ENCODE results near the gene QKI. TPM values are rescaled to one million over a fixed set of nuclear protein-coding genes. Genes with fewer than 3 reads are reported as not detected.
"Not testable (repeated sequence)": the region's sequence is repeated elsewhere in the genome, so short reads cannot be mapped to it uniquely, and the experiment has no call there.

The QKI gene
- total RNA-seq, 2 donors from 2014 or later: 127 to 192 TPM

- ATAC-seq (ENCODE audit: insufficient number of reproducible peaks, low FRiP score, low read depth) (no peak), DNase-seq (ENCODE audit: low spot score) (no peak)
- Histone ChIP-seq H3K27ac (no peak overlapping the region), H3K27me3 (replicated peaks; ENCODE audit: insufficient read depth) (no peaks in the 10 kb centered on the region), H3K4me3 (no peak overlapping the region), H3K4me1 (ENCODE audit: control insufficient read depth in 1 of 2, low read depth in 2 of 2) (peaks cover 13 to 18% of the 10 kb centered on the region in 2 donors), H3K36me3 (no peaks in the 10 kb centered on the region), H3K9me3 (no peaks in the 10 kb centered on the region)
- TF ChIP-seq, protein P1, sequence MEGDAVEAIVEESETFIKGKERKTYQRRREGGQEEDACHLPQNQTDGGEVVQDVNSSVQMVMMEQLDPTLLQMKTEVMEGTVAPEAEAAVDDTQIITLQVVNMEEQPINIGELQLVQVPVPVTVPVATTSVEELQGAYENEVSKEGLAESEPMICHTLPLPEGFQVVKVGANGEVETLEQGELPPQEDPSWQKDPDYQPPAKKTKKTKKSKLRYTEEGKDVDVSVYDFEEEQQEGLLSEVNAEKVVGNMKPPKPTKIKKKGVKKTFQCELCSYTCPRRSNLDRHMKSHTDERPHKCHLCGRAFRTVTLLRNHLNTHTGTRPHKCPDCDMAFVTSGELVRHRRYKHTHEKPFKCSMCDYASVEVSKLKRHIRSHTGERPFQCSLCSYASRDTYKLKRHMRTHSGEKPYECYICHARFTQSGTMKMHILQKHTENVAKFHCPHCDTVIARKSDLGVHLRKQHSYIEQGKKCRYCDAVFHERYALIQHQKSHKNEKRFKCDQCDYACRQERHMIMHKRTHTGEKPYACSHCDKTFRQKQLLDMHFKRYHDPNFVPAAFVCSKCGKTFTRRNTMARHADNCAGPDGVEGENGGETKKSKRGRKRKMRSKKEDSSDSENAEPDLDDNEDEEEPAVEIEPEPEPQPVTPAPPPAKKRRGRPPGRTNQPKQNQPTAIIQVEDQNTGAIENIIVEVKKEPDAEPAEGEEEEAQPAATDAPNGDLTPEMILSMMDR (IDR thresholded peaks at IDR 0.05): no peak
Measured at GRCh38 chr6:163583558-163583957, 169.0 kb downstream of the QKI start.

- Histone ChIP-seq H3K9me3 (no peaks in the 10 kb centered on the region), H3K4me1 (ENCODE audit: control insufficient read depth in 1 of 2, low read depth in 2 of 2) (peaks cover 13 to 15% of the 10 kb centered on the region in 2 donors), H3K27ac (no peak overlapping the region), H3K27me3 (replicated peaks; ENCODE audit: insufficient read depth) (no peaks in the 10 kb centered on the region), H3K36me3 (no peaks in the 10 kb centered on the region), H3K4me3 (peak overlapping the region; percentile 24)
- peak; percentile 75 for ATAC-seq (ENCODE audit: insufficient number of reproducible peaks, low FRiP score, low read depth)
- TF ChIP-seq, protein P1 (IDR thresholded peaks at IDR 0.05): no peak
- DNase-seq (ENCODE audit: low spot score): peak; percentile 28
Measured at GRCh38 chr6:163585932-163586437, 171.5 kb downstream of the QKI start.

- Histone ChIP-seq H3K36me3 (no peaks in the 10 kb centered on the region), H3K27me3 (replicated peaks; ENCODE audit: insufficient read depth) (no peaks in the 10 kb centered on the region), H3K4me1 (ENCODE audit: control insufficient read depth in 1 of 2, low read depth in 2 of 2) (peaks cover 13 to 15% of the 10 kb centered on the region in 2 donors), H3K27ac (no peak overlapping the region), H3K4me3 (no peak overlapping the region), H3K9me3 (no peaks in the 10 kb centered on the region)
- DNase-seq (ENCODE audit: low spot score) (no peak), ATAC-seq (ENCODE audit: insufficient number of reproducible peaks, low FRiP score, low read depth) (no peak)
- TF ChIP-seq, protein P1 (IDR thresholded peaks at IDR 0.05): no peak
Measured at GRCh38 chr6:163586888-163587287, 172.4 kb downstream of the QKI start.

DNA sequence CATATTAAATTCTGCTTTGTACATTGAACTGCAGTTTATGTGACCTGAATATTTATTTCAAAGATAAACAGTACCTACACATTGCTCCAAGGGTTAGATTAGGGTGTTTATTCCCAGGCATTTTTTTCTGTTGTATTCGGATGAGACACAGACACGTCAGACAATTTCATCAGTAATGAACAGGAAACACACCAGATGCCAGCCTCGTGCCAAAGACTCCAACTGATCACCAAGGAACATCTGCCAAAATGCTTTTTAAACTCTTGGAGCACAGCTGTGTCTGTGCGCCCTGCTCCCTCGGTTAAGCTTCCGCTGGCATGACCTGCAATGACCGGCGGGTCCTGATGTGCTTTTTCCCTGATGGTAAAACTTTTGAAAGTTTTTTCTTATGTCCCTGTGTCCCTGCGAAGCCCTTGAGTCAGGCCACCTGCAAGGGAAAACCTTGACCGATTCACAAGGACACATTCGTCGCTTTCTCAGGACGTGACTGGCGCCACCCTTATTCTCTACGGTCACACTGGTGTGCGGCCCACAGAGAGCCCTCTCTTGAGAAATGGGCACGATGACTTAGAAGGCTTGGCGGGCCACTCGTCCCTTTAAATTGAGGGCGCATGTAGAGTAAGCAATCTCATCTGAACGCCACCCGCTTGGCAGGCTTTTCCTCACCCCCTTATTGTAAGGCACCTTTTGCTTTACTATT, 173.9 kb downstream of the QKI start:
- Histone ChIP-seq H3K9me3 (no peaks in the 10 kb centered on the region), H3K27me3 (replicated peaks; ENCODE audit: insufficient read depth) (no peaks in the 10 kb centered on the region), H3K27ac (no peak overlapping the region), H3K4me3 (no peak overlapping the region), H3K4me1 (ENCODE audit: control insufficient read depth in 1 of 2, low read depth in 2 of 2) (peaks cover 13 to 15% of the 10 kb centered on the region in 2 donors), H3K36me3 (no peaks in the 10 kb centered on the region)
- ATAC-seq (ENCODE audit: insufficient number of reproducible peaks, low FRiP score, low read depth): no peak
- TF ChIP-seq, protein P1 (IDR thresholded peaks at IDR 0.05): no peak
- no peak for DNase-seq (ENCODE audit: low spot score)

GRCh38 chr6:163589387-163589786, 174.9 kb downstream of the QKI start:
- Histone ChIP-seq H3K4me3 (no peak overlapping the region), H3K27ac (no peak overlapping the region), H3K27me3 (replicated peaks; ENCODE audit: insufficient read depth) (no peaks in the 10 kb centered on the region), H3K4me1 (ENCODE audit: control insufficient read depth in 1 of 2, low read depth in 2 of 2) (peaks cover 13 to 15% of the 10 kb centered on the region in 2 donors), H3K36me3 (no peaks in the 10 kb centered on the region), H3K9me3 (no peaks in the 10 kb centered on the region)
- TF ChIP-seq, protein P1 (IDR thresholded peaks at IDR 0.05): no peak
- DNase-seq (ENCODE audit: low spot score): no peak
- ATAC-seq (ENCODE audit: insufficient number of reproducible peaks, low FRiP score, low read depth): no peak

DNA sequence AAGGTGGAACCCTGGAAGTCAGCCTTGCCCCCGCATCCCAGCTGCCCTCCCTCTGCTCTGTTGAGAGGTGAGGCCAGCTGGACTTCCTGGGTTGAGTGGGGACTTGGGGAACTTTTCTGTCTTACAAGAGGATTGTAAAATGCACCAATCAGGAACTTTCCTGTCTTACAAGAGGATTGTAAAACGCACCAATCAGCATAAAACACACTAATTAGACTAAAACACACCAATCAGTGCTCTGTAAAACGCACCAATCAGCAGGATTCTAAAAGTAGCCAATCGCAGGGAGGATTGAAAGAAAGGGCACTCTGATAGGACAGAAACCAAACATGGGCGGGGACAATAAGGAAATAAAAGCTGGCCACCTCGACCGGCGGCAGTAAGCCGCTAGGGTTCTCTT, 175.6 kb downstream of the QKI start:
- H3K36me3 ChIP-seq; H3K27ac ChIP-seq; H3K4me3 ChIP-seq; H3K27me3 ChIP-seq (replicated peaks; ENCODE audit: insufficient read depth); ATAC-seq (ENCODE audit: insufficient number of reproducible peaks, low FRiP score, low read depth); H3K9me3 ChIP-seq; DNase-seq (ENCODE audit: low spot score): not testable (repeated sequence)
- peaks cover 12 to 15% of the 10 kb centered on the region in 2 donors for H3K4me1 ChIP-seq (ENCODE audit: control insufficient read depth in 1 of 2, low read depth in 2 of 2)

Data from thoracic aorta (tissue), 2 donors.